Activated CD8-positive, alpha-beta memory T cell treated with anti-CD3 and anti-CD28 coated beads, Interleukin-2, amount 50 U/mL, for 48 hours (primary cell): ENCODE measurements around the gene RSRP1.
"Not testable (repeated sequence)": the region's sequence is repeated elsewhere in the genome, so short reads cannot be mapped to it uniquely, and the experiment has no call there.

Experiments
- DNase-seq: peaks from one replicate; pipeline ENCODE4 v3.0.0-alpha.2; 2020

Gene RSRP1

GRCh38 chr1:25256578-25256965 is 9.3 kb upstream of the RSRP1 start:
- DNase-seq, result no peak

DNA sequence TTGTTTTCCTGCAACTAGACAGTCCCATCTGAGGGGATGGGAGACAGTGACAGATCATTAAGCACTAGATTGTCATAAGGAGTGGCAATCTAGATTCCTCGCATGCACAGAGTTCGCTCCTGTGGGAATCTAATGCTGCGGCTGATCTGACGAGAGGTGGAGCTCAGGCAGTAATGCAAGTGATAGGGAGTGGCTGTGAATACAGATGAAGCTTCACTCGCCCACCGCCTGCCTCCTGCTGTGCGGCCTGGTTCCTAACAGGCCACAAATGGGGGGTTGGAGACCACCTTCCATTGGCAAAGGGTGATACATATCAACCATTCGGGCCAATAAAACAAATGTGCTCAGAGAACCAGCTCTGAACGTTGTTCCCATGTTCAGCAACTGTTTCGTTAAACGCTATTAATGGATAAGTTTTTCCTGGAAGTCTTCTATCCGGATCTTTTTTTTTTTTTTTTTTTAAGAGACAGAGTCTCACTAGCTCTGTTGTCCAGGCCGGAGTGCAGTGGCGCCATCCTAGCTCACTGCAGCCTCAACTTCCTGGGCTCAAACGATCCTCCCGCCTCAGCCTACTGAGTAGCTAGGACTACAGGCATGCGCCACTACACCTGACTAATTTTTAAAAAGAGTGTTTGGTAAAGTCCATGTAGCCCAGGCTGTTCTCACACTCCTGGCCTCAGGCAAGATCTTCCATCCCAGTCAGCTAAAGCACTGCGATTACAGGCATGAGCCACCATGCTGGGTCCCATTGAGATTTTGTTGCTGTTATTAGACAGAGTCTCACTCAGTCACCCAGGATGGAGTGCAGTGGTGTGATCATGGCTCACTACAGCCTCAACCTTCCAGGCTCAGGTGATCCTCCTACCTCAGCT is 8.7 kb upstream of the RSRP1 start:
- no peak for DNase-seq

GRCh38 chr1:25253911-25254310 is 6.7 kb upstream of the RSRP1 start:
- no peak for DNase-seq

- no peak for DNase-seq
These were observed 838 bp upstream of the RSRP1 start for GRCh38 chr1:25247829-25248754.

- peak; percentile 72 for DNase-seq
These were observed 642 bp downstream of the RSRP1 start for GRCh38 chr1:25246600-25247023.

GRCh38 chr1:25245809-25246599 is 1.2 kb downstream of the RSRP1 start:
- DNase-seq, result no peak

DNA sequence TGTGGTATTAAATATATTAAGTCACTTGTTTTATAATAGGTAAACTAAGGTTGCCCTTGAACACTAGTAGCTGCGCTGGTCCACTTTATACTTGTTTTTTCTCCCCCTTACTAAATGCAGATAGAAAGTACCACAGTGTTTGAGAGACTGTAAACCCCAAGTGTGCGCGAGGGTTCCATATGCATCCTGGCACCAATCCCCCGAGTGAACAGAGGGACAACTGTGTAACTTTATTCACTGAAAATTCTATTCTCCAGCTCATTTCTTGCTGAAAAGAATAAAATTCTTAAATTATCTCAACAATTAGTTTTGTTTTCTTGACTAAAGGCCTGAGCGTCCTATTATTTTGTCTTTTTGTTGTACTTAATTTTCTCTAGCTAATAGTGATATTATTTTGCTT is 1.9 kb downstream of the RSRP1 start:
- no peak for DNase-seq

DNA sequence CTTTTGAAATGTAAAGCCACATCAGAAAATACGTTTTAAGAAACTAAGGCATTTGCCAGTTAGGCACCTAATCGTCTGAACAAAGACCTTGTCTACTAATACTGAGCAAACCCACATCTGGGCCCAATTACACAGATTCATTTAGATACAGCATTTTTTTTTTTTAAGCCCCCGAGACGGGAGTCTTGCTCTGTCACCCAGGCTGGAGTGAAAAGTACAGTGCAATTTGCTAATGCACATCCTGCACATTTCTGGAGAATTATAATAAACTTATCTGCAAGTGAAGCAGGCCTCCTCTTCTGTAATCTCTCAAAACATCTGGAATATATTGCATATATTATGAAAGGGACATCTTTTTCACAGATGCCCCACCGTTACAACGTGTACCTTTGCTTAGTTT is 3.3 kb downstream of the RSRP1 start:
- DNase-seq, result no peak

- peak; percentile 96 for DNase-seq
These were observed 7.3 kb downstream of the RSRP1 start for GRCh38 chr1:25239681-25240541.

- no peak for DNase-seq
These were observed 9.2 kb downstream of the RSRP1 start for GRCh38 chr1:25238046-25238445.

DNA sequence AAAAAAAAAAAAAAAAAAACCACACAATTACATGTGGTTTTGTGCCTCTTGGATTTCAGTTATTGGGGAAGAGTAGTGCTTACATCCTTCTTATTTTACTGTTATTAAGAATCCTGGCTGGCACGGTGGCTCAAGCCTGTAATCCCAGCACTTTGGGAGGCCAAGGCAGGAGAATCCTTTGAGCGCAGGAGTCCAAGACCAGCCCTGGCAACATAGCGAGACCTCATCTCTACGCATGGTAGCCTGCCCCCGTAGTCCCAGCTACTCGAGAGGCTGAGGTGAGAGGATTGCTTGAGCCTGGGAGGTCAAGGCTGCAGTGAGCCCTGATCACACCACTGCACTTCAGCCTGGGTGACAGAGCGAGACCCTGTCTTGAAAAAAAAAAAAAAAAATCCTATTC is 11.0 kb downstream of the RSRP1 start:
- not testable (repeated sequence) for DNase-seq

- not testable (repeated sequence) for DNase-seq
These were observed 11.8 kb downstream of the RSRP1 start for GRCh38 chr1:25235411-25235810.

DNA sequence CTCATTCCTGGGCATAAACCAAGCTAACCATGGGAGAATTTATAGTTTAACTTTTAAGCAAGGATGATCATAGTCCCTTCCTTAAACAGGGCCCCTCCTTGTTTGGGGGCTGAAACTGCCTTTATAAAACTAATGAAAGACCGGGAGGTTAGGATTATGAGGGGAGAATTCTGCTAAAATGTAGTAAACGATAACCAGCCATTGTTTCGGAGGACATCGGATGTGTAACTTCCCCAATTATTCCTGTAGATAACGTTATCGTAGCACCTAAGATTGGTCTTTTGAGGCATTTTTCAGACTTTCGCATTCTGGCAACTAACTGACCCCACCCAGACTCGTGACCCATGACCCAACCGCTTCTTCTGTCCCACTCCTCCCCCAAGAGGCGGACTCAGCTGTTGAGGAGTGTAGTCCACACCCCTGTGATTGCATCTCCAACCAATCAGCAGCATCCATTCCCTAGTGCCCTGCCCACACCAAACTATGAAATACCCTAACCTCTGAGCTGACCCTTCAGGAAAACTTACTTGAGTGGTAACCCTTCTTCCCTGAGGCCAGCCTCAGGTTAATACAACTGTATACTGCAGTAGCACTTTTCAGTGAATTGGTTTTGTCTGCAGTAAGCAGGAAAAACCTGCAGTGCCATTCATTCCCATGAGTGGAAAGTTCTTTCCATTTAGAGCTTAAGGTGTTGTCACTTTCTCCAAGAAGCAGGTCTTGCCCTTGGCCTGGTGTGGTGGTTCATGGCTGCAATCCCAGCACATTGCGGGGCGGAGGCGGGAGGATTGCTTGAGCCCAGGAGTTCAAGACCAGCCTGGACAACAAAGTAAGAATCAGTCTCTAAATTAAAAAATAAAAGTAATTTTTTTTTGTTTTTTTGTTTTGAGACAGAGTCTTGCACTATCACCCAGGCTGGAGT is 14.1 kb downstream of the RSRP1 start:
- peak; percentile 77 for DNase-seq

- DNase-seq, result peak; percentile 91
These were observed 15.0 kb downstream of the RSRP1 start, which contains the start of gene SYF2 for GRCh38 chr1:25232027-25232865. SYF2 (minus strand) TSS chr1:25232502; CDS start chr1:25232467, 35 bp downstream.

DNA sequence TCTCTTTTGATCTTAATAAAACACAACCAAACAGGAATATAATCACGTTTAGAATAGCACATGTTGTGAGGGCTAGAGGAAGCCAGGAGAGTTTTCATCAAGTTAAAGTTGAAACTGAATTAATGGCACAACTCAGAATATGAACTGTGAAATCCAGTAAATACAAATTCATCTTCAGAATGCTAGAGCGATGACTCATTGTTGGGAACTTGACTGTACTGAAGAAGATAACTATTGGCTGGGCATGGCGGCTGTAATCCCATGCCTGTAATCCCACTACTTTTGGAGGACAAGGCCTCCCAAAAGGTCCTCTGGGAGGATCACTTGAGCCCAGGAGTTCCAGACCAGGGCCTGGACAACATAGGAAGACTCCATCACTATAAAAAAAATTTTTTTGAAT is 23.8 kb downstream of the RSRP1 start:
- no peak for DNase-seq

- DNase-seq, result no peak
These were observed 24.6 kb downstream of the RSRP1 start for GRCh38 chr1:25222606-25223005.

DNA sequence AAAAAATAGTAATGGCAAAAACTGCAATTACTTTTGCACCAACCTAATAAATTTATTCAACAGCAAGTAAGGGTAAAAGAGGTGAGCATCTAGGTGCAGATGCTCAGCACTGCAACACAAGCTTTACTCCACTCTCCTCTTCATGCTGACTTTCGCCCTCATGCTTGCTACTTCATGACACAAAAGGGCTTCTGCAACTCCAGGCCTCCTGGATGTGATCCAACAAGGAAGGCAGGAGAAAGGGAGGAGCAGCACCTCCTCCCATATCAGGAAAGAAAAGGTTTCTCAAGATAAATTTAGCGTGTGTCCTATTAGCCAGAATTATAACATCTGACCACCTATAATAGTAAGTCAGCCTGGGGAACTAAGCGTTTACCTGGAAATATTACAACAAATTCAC is 26.6 kb downstream of the RSRP1 start:
- peak; percentile 32 for DNase-seq

DNA sequence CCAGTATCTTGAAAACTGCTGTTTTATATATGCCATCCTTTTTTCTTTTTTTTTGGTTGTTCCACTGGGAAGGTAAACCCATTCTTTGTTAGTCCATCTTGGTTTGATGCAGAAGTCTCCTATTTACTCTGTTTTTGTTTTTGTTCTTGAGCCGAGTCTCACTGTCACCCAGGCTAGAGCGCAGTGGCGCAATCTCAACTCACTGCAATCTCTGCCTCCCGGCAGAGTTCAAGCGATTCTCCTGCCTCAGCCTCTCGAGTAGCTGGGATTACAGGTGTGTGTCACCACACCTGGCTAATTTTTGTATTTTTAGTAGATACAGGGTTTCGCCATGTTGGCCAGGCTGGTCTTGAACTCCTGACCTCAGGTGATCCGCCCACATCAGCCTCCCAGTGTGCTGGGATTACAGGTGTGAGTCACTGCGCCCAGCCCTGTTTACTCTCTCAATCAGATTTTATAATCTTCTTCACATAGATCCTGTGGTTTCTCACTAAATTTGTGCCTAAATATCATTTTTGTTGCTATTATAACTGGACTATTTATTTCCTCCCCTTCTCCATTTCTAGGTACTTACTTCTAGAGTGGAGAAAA is 27.5 kb downstream of the RSRP1 start:
- peak; percentile 32 for DNase-seq

GRCh38 chr1:25217598-25218232 is 29.5 kb downstream of the RSRP1 start:
- no peak for DNase-seq
